ENCODE results near the gene SEMA3F. TPM values are rescaled to one million over a fixed set of nuclear protein-coding genes. Genes with fewer than 3 reads are reported as not detected.
A peak's percentile ranks its signal among the peaks of the same experiment; 100 is the strongest.

Gene SEMA3F
- total RNA-seq, 4 donors from 2014 or later = 11.9 to 46.5 (median 23.3) TPM

- Histone ChIP-seq H3K27me3 (peaks cover 0 to 14% (median 0%) of the 10 kb centered on the region in 4 donors), H3K9me3 (no peaks in the 10 kb centered on the region), H3K36me3 (no peaks in the 10 kb centered on the region), H3K4me3 (no peak overlapping the region), H3K4me1 (peaks cover 5 to 10% (median 9%) of the 10 kb centered on the region in 4 donors), H3K27ac (replicated peaks in 1 of 4) (no peak overlapping the region)
- intact Hi-C loops (cut with DNase I) = no loop called here
- TF ChIP-seq POLR2A (IDR thresholded peaks at IDR 0.05; ENCODE audit: low read depth) (no peak), POLR2AphosphoS5 (IDR thresholded peaks at IDR 0.05) (no peak), CTCF (IDR thresholded peaks at IDR 0.05) (no peak), EP300 (IDR thresholded peaks at IDR 0.05) (no peak)
- DNase-seq (ENCODE audit: extremely low spot score) = no peak
- 79% methylated on average over 7 of the region's 12 CpGs for WGBS
Measured at GRCh38 chr3:50221411-50222168, 66.5 kb downstream of the SEMA3F start.

GRCh38 chr3:50222169-50222528, 67.0 kb downstream of the SEMA3F start:
- Histone ChIP-seq H3K4me1 (peaks cover 10 to 15% (median 15%) of the 10 kb centered on the region in 4 donors), H3K27me3 (peaks cover 0 to 14% (median 0%) of the 10 kb centered on the region in 4 donors), H3K9me3 (no peaks in the 10 kb centered on the region), H3K4me3 (no peak overlapping the region), H3K36me3 (no peaks in the 10 kb centered on the region), H3K27ac (replicated peaks in 1 of 4) (no peak overlapping the region)
- 89% methylated on average over 1 of the region's 1 CpG for WGBS
- TF ChIP-seq POLR2AphosphoS5 (IDR thresholded peaks at IDR 0.05) (no peak), POLR2A (IDR thresholded peaks at IDR 0.05; ENCODE audit: low read depth) (no peak), CTCF (IDR thresholded peaks at IDR 0.05) (no peak), EP300 (IDR thresholded peaks at IDR 0.05) (no peak)
- intact Hi-C loops (cut with DNase I) = no loop called here
- no peak for DNase-seq (ENCODE audit: extremely low spot score)

GRCh38 chr3:50224639-50225038, 69.5 kb downstream of the SEMA3F start:
- H3K27me3 ChIP-seq = peaks cover 0 to 14% (median 0%) of the 10 kb centered on the region in 4 donors
- intact Hi-C loops (cut with DNase I) = no loop called here
- WGBS = 68% methylated on average over 5 of the region's 5 CpGs

GRCh38 chr3:50226888-50227389, 71.8 kb downstream of the SEMA3F start:
- H3K27me3 ChIP-seq = peaks cover 0 to 14% (median 0%) of the 10 kb centered on the region in 4 donors
- no peak for TF ChIP-seq EP300 (IDR thresholded peaks at IDR 0.05)
- no peak for TF ChIP-seq CTCF (IDR thresholded peaks at IDR 0.05)
- 1% methylated on average over 26 of the region's 40 CpGs for WGBS
- no peaks in the 10 kb centered on the region for H3K36me3 ChIP-seq
- no peak for DNase-seq (ENCODE audit: extremely low spot score)
- peaks cover 17 to 28% (median 27%) of the 10 kb centered on the region in 4 donors for H3K4me1 ChIP-seq
- H3K9me3 ChIP-seq = no peaks in the 10 kb centered on the region
- H3K4me3 ChIP-seq = peak overlapping the region; percentile 55 to 75 (median 65)
- peak overlapping the region; percentile 57 to 73 (median 62) for H3K27ac ChIP-seq (replicated peaks in 1 of 4)
- intact Hi-C loops (cut with DNase I) = loop anchor here (1.0 to 2.0 kb wide), 3 partner anchors 19 to 46 kb away; no protein-coding TSS in a partner anchor

More at GRCh38 chr3:50224639-50225038, 69.5 kb downstream of the SEMA3F start:
- Histone ChIP-seq H3K9me3 (no peaks in the 10 kb centered on the region), H3K4me3 (no peak overlapping the region), H3K36me3 (no peaks in the 10 kb centered on the region), H3K27ac (replicated peaks in 1 of 4) (no peak overlapping the region), H3K4me1 (peaks cover 17 to 28% (median 27%) of the 10 kb centered on the region in 4 donors)
- TF ChIP-seq POLR2A (IDR thresholded peaks at IDR 0.05; ENCODE audit: low read depth) = no peak
- no peak for TF ChIP-seq POLR2AphosphoS5 (IDR thresholded peaks at IDR 0.05)
- TF ChIP-seq CTCF (IDR thresholded peaks at IDR 0.05) = no peak
- no peak for TF ChIP-seq EP300 (IDR thresholded peaks at IDR 0.05)
- no peak for DNase-seq (ENCODE audit: extremely low spot score)
